IPS DF 6.9 (cell line): ENCODE results near the gene CXCL16.
"Not testable (repeated sequence)": the region's sequence is repeated elsewhere in the genome, so short reads cannot be mapped to it uniquely, and the experiment has no call there.

Experiments used
- DNase-seq: peaks from one replicate; pipeline ENCODE4 v3.0.0-alpha.2; 2013; ENCODE audit warnings: low read depth, low spot score
- H3K27ac ChIP-seq: one replicate; pipeline ENCODE4 v1.5.1; 2013; ENCODE audit warnings: low read length, control low read depth
- H3K27me3 ChIP-seq: 2 replicates; pipeline ENCODE4 v1.6.1; 2013; ENCODE audit warnings: mild to moderate bottlenecking, low read length; ENCODE audit not compliant: control insufficient read depth, insufficient read depth
- H3K36me3 ChIP-seq: 2 replicates; pipeline ENCODE4 v1.6.1; 2013; ENCODE audit warnings: low read length; ENCODE audit not compliant: control insufficient read depth, insufficient read depth
- H3K4me1 ChIP-seq: 2 replicates; pipeline ENCODE4 v1.6.1; 2013; ENCODE audit warnings: low read length; ENCODE audit not compliant: control insufficient read depth, insufficient read depth
- H3K4me3 ChIP-seq: 2 replicates; pipeline ENCODE4 v1.5.1; 2013; ENCODE audit warnings: mild to moderate bottlenecking, low read length
- H3K9me3 ChIP-seq: 2 replicates; pipeline ENCODE4 v1.6.1; 2013; ENCODE audit warnings: low read length, inconsistent platforms; ENCODE audit not compliant: control insufficient read depth, insufficient read depth
- WGBS: extraction: QIAGEN DNeasy Blood & Tissue Kit; methylation state at CpG from one replicate; pipeline ENCODE4 v1.1.7; 2013; ENCODE audit warnings: mixed read lengths, missing lambda C conversion rate; ENCODE audit not compliant: insufficient read length, insufficient coverage; 5-methylcytosine and 5-hydroxymethylcytosine counted together

The CXCL16 gene

DNA sequence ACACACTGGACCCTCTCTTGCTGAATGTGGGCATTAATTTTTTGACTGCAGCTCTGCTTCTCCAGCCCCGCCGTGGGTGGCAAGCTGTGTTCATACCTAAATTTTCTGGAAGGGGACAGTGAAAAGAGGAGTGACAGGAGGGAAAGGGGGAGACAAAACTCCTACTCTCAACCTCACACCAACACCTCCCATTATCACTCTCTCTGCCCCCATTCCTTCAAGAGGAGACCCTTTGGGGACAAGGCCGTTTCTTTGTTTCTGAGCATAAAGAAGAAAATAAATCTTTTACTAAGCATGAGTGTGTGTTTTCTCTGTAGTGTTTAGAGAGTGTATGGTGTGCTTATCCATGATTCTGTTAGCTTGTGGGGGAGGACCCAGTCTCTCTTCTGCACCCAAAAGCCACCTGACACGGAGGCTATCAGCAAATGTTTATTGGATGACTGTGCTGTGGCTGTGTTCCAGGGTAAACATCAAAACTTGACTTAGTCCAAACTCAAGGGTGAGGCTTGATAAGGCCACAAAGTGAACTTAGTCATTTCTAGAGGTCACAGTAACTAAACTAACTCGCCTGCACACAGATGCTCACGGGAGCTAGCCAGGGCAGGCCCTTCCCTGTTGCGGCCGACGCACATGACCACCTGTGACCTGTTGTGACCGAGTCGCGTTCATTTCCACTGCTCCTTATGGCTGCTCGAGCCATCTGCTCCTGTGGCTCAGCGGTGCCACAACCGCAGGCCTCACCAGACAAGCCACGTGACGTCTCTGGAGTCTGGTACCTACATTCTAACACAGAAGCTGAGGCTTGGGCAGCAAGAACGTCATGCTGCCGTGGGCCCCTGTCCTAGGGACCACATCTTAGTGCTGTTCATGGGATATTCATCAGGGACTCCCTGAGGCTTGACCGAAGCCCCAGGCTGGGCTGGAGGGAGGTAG lies 18.3 kb downstream of the CXCL16 start:
- Histone ChIP-seq H3K36me3 (peaks cover 15% of the 10 kb centered on the region), H3K4me1 (no peaks in the 10 kb centered on the region), H3K27me3 (no peaks in the 10 kb centered on the region), H3K27ac (no peak overlapping the region), H3K9me3 (no peaks in the 10 kb centered on the region), H3K4me3 (no peak overlapping the region)
- WGBS: no CpG with 5 or more reads among the region's 20 CpGs
- DNase-seq: no peak

DNA sequence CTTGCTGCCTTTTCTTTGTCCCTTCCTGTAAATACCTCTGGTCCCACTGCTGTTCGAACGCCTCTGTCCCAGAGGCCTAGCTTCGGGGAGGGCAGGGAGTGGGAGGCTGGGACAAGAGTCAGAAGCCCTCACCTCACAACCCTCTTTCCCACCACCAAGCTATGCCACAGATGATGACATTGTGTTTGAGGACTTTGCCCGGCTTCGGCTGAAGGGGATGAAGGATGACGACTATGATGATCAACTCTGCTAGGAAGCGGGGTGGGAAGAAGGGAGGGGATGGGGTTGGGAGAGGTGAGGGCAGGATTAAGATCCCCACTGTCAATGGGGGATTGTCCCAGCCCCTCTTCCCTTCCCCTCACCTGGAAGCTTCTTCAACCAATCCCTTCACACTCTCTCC lies 18.9 kb downstream of the CXCL16 start:
- peaks cover 15% of the 10 kb centered on the region for H3K36me3 ChIP-seq
- no peak overlapping the region for H3K4me3 ChIP-seq
- H3K27ac ChIP-seq: no peak overlapping the region
- H3K4me1 ChIP-seq: no peaks in the 10 kb centered on the region
- no peak for DNase-seq
- no CpG with 5 or more reads among the region's 7 CpGs for WGBS
- no peaks in the 10 kb centered on the region for H3K9me3 ChIP-seq
- H3K27me3 ChIP-seq: no peaks in the 10 kb centered on the region

DNA sequence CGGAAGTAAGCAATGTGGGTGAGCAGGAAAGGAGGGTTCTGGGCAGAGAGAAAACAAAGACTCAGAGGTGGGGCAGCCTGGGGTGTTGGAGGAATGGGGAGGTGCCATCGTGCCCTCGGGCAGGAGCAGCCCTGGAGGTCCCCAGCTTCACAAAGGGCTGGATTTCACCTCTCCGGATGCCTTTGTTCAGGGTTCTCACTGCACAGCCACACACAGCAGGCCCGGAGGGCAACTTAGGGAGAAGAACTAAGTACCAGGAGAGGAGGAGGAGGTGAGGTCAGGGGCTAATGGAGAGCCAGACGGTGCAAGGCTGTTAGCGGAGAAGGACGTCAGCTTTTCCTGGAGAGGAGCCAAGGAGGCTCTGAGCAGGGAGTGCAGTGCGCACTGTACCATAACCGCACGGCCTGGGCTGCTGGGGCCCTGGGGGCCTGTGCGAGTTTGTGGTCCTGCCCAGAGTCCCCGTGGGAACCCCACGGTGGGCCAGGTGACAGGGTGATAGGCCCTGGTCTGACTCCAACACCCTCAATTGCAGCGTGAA lies 20.0 kb downstream of the CXCL16 start:
- Histone ChIP-seq H3K9me3 (no peaks in the 10 kb centered on the region), H3K4me3 (no peak overlapping the region), H3K27me3 (no peaks in the 10 kb centered on the region), H3K27ac (no peak overlapping the region), H3K36me3 (peaks cover 15% of the 10 kb centered on the region), H3K4me1 (no peaks in the 10 kb centered on the region)
- no CpG with 5 or more reads among the region's 15 CpGs for WGBS
- DNase-seq: no peak

DNA sequence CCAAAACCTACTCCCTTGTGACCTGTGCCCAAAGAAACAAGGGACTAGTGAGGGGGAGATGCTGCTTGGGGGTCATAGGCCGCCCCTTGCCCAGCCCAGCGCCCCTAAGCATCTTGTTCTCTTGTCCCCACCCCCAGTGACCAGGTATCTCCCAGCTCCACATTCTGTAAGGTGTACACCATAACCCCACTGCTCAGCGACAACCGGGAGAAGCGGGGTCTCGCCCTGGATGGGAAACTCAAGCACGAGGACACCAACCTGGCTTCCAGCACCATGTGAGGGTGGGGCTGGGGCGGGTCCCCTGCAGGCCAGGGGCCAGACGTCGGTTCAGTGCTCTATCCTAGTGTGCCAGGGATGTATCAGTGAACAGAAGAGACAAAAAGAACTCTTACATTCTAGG lies 20.6 kb downstream of the CXCL16 start:
- H3K9me3 ChIP-seq: no peaks in the 10 kb centered on the region
- no peaks in the 10 kb centered on the region for H3K27me3 ChIP-seq
- no peak overlapping the region for H3K4me3 ChIP-seq
- DNase-seq: no peak
- H3K36me3 ChIP-seq: peaks cover 15% of the 10 kb centered on the region
- H3K4me1 ChIP-seq: no peaks in the 10 kb centered on the region
- no CpG with 5 or more reads among the region's 10 CpGs for WGBS
- no peak overlapping the region for H3K27ac ChIP-seq

GRCh38 chr17:4718276-4718675 lies 21.5 kb downstream of the CXCL16 start:
- Histone ChIP-seq H3K4me1 (no peaks in the 10 kb centered on the region), H3K36me3 (peaks cover 15% of the 10 kb centered on the region), H3K27ac (no peak overlapping the region), H3K27me3 (no peaks in the 10 kb centered on the region), H3K9me3 (no peaks in the 10 kb centered on the region), H3K4me3 (no peak overlapping the region)
- WGBS: no CpG with 5 or more reads among the region's 13 CpGs
- no peak for DNase-seq

- Histone ChIP-seq H3K9me3 (no peaks in the 10 kb centered on the region), H3K36me3 (peaks cover 15% of the 10 kb centered on the region), H3K27me3 (no peaks in the 10 kb centered on the region), H3K27ac (no peak overlapping the region), H3K4me3 (no peak overlapping the region), H3K4me1 (no peaks in the 10 kb centered on the region)
- no CpG with 5 or more reads among the region's 17 CpGs for WGBS
- DNase-seq: no peak
Observed at GRCh38 chr17:4717791-4718190, 21.9 kb downstream of the CXCL16 start.

DNA sequence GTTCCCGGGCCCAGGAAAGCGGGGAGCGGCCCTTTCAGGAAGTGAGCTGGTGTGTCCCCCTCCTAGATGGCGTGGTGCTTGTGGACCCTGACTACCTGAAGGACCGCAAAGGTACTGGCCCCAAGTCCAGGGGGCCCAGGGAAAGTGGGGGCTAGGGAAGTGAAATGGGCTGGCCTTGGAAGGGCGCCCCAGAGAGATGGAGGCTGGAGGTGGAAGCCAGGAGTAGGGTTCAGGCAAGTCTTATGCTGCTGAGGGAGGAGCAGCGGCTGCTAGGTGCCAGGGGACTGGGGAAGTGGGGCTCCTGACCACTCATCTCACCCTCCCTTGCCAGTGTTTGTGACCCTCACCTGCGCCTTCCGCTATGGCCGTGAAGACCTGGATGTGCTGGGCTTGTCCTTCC lies 23.6 kb downstream of the CXCL16 start:
- H3K4me1 ChIP-seq: peaks cover 2% of the 10 kb centered on the region; the same call in 1 of the 2 replicates
- H3K27ac ChIP-seq: no peak overlapping the region
- H3K9me3 ChIP-seq: no peaks in the 10 kb centered on the region
- WGBS: no CpG with 5 or more reads among the region's 10 CpGs
- no peak for DNase-seq
- H3K27me3 ChIP-seq: no peaks in the 10 kb centered on the region
- peaks cover 15% of the 10 kb centered on the region for H3K36me3 ChIP-seq
- no peak overlapping the region for H3K4me3 ChIP-seq

- Histone ChIP-seq H3K9me3 (no peaks in the 10 kb centered on the region), H3K4me3 (no peak overlapping the region), H3K27ac (no peak overlapping the region), H3K27me3 (no peaks in the 10 kb centered on the region), H3K4me1 (peaks cover 2% of the 10 kb centered on the region; the same call in 1 of the 2 replicates), H3K36me3 (peaks cover 13% of the 10 kb centered on the region)
- no peak for DNase-seq
- no CpG with 5 or more reads among the region's 11 CpGs for WGBS
Observed at GRCh38 chr17:4715063-4715744, 24.5 kb downstream of the CXCL16 start.

- not testable (repeated sequence) for H3K4me3 ChIP-seq, DNase-seq, H3K9me3 ChIP-seq, H3K4me1 ChIP-seq, H3K36me3 ChIP-seq, H3K27me3 ChIP-seq, H3K27ac ChIP-seq
- WGBS: no CpG with 5 or more reads among the region's 15 CpGs
Observed at GRCh38 chr17:4714340-4715062, 25.2 kb downstream of the CXCL16 start.

DNA sequence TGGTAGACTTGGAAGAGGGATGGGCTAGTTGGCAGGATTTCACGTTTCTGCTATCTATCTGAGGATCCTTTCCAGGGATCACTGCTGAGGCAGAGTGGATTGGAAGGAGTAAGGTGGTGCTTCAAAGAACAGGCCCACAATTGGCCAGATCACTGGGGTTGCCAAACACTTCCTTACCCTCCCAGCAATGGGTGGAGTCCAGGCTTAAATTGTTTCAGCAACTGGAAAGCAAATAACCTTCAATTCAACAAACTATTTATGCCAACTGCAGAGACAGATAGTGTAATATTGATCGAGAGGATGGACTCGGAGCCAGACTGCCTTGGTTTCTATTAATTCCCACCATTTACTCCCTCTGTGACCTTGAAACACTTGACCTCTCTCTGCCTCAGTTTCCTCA lies 27.2 kb downstream of the CXCL16 start:
- H3K4me3 ChIP-seq: no peak overlapping the region
- no peak overlapping the region for H3K27ac ChIP-seq
- H3K9me3 ChIP-seq: no peaks in the 10 kb centered on the region
- H3K36me3 ChIP-seq: peaks cover 5% of the 10 kb centered on the region
- DNase-seq: no peak
- WGBS: no CpG with 5 or more reads among the region's 3 CpGs
- H3K4me1 ChIP-seq: peaks cover 3% of the 10 kb centered on the region
- H3K27me3 ChIP-seq: no peaks in the 10 kb centered on the region
